Sigmoid colon (tissue), 7 donors: ENCODE results near the gene POLRMT. TPM values are rescaled to one million over a fixed set of nuclear protein-coding genes. Genes with fewer than 3 reads are reported as not detected.
"Not testable (repeated sequence)": the region's sequence is repeated elsewhere in the genome, so short reads cannot be mapped to it uniquely, and the experiment has no call there.

ENCODE experiments used
- DNase-seq: peaks from one replicate; pipeline ENCODE4 v3.0.0-alpha.2; 2019
- H3K27ac ChIP-seq, 4 donors: fragments of 200-600 bp; sonication (generic); one replicate each; pipeline ENCODE4 v1.5.1; 2016 to 2019; ENCODE audit warnings: mild to moderate bottlenecking in 1 of 4
- H3K27me3 ChIP-seq, 3 donors: fragments of 200-600 bp; sonication (generic); one replicate each; pipeline ENCODE4 v1.5.1; 2019; ENCODE audit warnings: mild to moderate bottlenecking in 1 of 3
- H3K36me3 ChIP-seq, 4 donors: fragments of 200-600 bp; sonication (generic); one replicate each; pipeline ENCODE4 v1.5.1; 2016 to 2019
- H3K4me1 ChIP-seq, 4 donors: fragments of 200-600 bp; sonication (generic); one replicate each; pipeline ENCODE4 v1.5.1; 2017 to 2019
- H3K4me3 ChIP-seq, 4 donors: fragments of 200-600 bp; sonication (generic); one replicate each; pipeline ENCODE4 v1.5.1; 2017 to 2019; ENCODE audit warnings: mild to moderate bottlenecking in 2 of 4, moderate library complexity in 1 of 4
- H3K9me3 ChIP-seq, 4 donors: fragments of 200-600 bp in 3 of 4; sonication (generic) in 3 of 4; one replicate each; pipeline versions ENCODE4 v1.5.1 to v1.6.1; 2013 to 2019
- CTCF ChIP-seq, 4 experiments: fragments of 450-650 bp in 3 of 4; fragments of 200-600 bp in 1 of 4; IDR thresholded peaks; one replicate each; pipeline ENCODE4 v1.5.1; 2016 to 2019; ENCODE audit warnings: antibody characterized with exemption in 4 of 4, mild to moderate bottlenecking in 3 of 4, moderate library complexity in 2 of 4
- EP300 ChIP-seq, 4 donors: sonication (generic); formaldehyde crosslinking; IDR thresholded peaks; one replicate each; pipeline ENCODE4 v1.6.1; 2017; ENCODE audit warnings: antibody characterized with exemption in 4 of 4
- POLR2A ChIP-seq, 2 donors: fragments of 450-650 bp; IDR thresholded peaks; one replicate each; pipeline ENCODE4 v1.6.1; 2016; ENCODE audit warnings: antibody characterized with exemption in 2 of 2, mild to moderate bottlenecking in 2 of 2, moderate library complexity in 2 of 2
- POLR2AphosphoS5 ChIP-seq, 4 donors: sonication (generic); formaldehyde crosslinking; IDR thresholded peaks; one replicate each; pipeline ENCODE4 v1.6.1; 2017; ENCODE audit warnings: antibody characterized with exemption in 4 of 4
- WGBS, 2 donors: extraction: QIAGEN DNeasy Blood & Tissue Kit; methylation state at CpG; one replicate each; pipeline ENCODE4 v1.1.7; 2013; 5-methylcytosine and 5-hydroxymethylcytosine counted together
- intact Hi-C: fragments of 100-400 bp; cut with DNase I; formaldehyde crosslinking; loops from one replicate; pipeline ENCODE4 v1.15.1; 2023
- polyA plus RNA-seq, 3 donors: library from polyadenylated mRNA; stranded (reverse); fragments of 200-250 nt; gene quantifications; one replicate each; pipeline ENCODE4 v1.2.3, GENCODE V29; 2013
- total RNA-seq, 4 donors: library from RNA; depleted of rRNA; stranded (reverse); fragments of >200 nt; gene quantifications; one replicate each; pipeline ENCODE4 v1.1.0, GENCODE V29; 2016
- donor health status: healthy with polysubstance abuse.
- donor health status: Bipolar disorder and iron deficiency.
- donor health status: healthy.

POLRMT gene
- total and polyA plus RNA-seq, 7 donors = 16.8 to 63.0 (median 24.0) TPM

- intact Hi-C loops = no loop called here
- 95 to 96% methylated on average over 24 of the region's 24 CpGs for WGBS, 2 donors
- Histone ChIP-seq H3K27ac (no peak overlapping the region), H3K27me3 (peaks cover 3 to 22% (median 9%) of the 10 kb centered on the region in 3 donors), H3K36me3 (peaks cover 38 to 90% (median 50%) of the 10 kb centered on the region in 4 donors), H3K4me1 (peaks cover 0 to 3% (median 0%) of the 10 kb centered on the region in 4 donors), H3K4me3 (no peak overlapping the region), H3K9me3 (no peaks in the 10 kb centered on the region)
- DNase-seq = no peak
- no peak for TF ChIP-seq POLR2AphosphoS5 (IDR thresholded peaks at IDR 0.05)
- no peak for TF ChIP-seq CTCF (IDR thresholded peaks at IDR 0.05)
- no peak for TF ChIP-seq EP300 (IDR thresholded peaks at IDR 0.05)
- TF ChIP-seq POLR2A (IDR thresholded peaks at IDR 0.05) = no peak
Observed at GRCh38 chr19:621819-622218, 11.5 kb downstream of the POLRMT start.

GRCh38 chr19:621191-621590 is 12.1 kb downstream of the POLRMT start:
- H3K27me3 ChIP-seq = peaks cover 8 to 28% (median 15%) of the 10 kb centered on the region in 3 donors
- H3K4me3 ChIP-seq, H3K27ac ChIP-seq, H3K9me3 ChIP-seq, DNase-seq, intact Hi-C loops, H3K4me1 ChIP-seq: not testable (repeated sequence)
- WGBS, 2 donors = 96 to 97% methylated on average over 48 of the region's 48 CpGs
- peaks cover 39 to 90% (median 50%) of the 10 kb centered on the region in 4 donors for H3K36me3 ChIP-seq

GRCh38 chr19:620166-620862 is 13.0 kb downstream of the POLRMT start:
- WGBS, 2 donors = 96% methylated on average over 49 to 50 of the region's 51 CpGs
- no peak for TF ChIP-seq EP300 (IDR thresholded peaks at IDR 0.05)
- no peak for TF ChIP-seq CTCF (IDR thresholded peaks at IDR 0.05)
- TF ChIP-seq POLR2A (IDR thresholded peaks at IDR 0.05) = no peak
- no peak for TF ChIP-seq POLR2AphosphoS5 (IDR thresholded peaks at IDR 0.05)
- no peak for DNase-seq
- Histone ChIP-seq H3K36me3 (peaks cover 39 to 83% (median 50%) of the 10 kb centered on the region in 4 donors), H3K9me3 (no peaks in the 10 kb centered on the region), H3K27ac (no peak overlapping the region), H3K27me3 (peaks cover 8 to 28% (median 15%) of the 10 kb centered on the region in 3 donors), H3K4me3 (no peak overlapping the region), H3K4me1 (peaks cover 0 to 8% (median 3%) of the 10 kb centered on the region in 4 donors)
- intact Hi-C loops = no loop called here

GRCh38 chr19:619286-620002 is 13.9 kb downstream of the POLRMT start:
- no peak overlapping the region for H3K4me3 ChIP-seq
- no peak for TF ChIP-seq POLR2A (IDR thresholded peaks at IDR 0.05)
- TF ChIP-seq CTCF (IDR thresholded peaks at IDR 0.05) = no peak
- TF ChIP-seq EP300 (IDR thresholded peaks at IDR 0.05) = no peak
- no peak for TF ChIP-seq POLR2AphosphoS5 (IDR thresholded peaks at IDR 0.05)
- DNase-seq = no peak
- no peak overlapping the region for H3K27ac ChIP-seq
- WGBS, 2 donors = 94% methylated on average over 47 of the region's 47 CpGs
- peaks cover 8 to 28% (median 15%) of the 10 kb centered on the region in 3 donors for H3K27me3 ChIP-seq
- intact Hi-C loops = no loop called here
- H3K9me3 ChIP-seq = no peaks in the 10 kb centered on the region
- peaks cover 39 to 75% (median 48%) of the 10 kb centered on the region in 4 donors for H3K36me3 ChIP-seq
- H3K4me1 ChIP-seq = peaks cover 0 to 8% (median 3%) of the 10 kb centered on the region in 4 donors

GRCh38 chr19:618674-619285 is 14.6 kb downstream of the POLRMT start:
- TF ChIP-seq EP300 (IDR thresholded peaks at IDR 0.05) = no peak
- TF ChIP-seq POLR2A (IDR thresholded peaks at IDR 0.05) = no peak
- no peak for TF ChIP-seq CTCF (IDR thresholded peaks at IDR 0.05)
- TF ChIP-seq POLR2AphosphoS5 (IDR thresholded peaks at IDR 0.05) = no peak
- H3K27ac ChIP-seq = no peak overlapping the region
- H3K4me3 ChIP-seq = no peak overlapping the region
- DNase-seq = no peak
- intact Hi-C loops = no loop called here
- 93 to 95% methylated on average over 27 of the region's 27 CpGs for WGBS, 2 donors
- peaks cover 8 to 28% (median 15%) of the 10 kb centered on the region in 3 donors for H3K27me3 ChIP-seq
- no peaks in the 10 kb centered on the region for H3K9me3 ChIP-seq
- peaks cover 0 to 6% (median 2%) of the 10 kb centered on the region in 4 donors for H3K4me1 ChIP-seq
- H3K36me3 ChIP-seq = peaks cover 39 to 68% (median 48%) of the 10 kb centered on the region in 4 donors
